H9 (cell line): ENCODE data around the gene PASK. TPM values are rescaled to one million over a fixed set of nuclear protein-coding genes. Genes with fewer than 3 reads are reported as not detected.

Experiments used
- DNase-seq: peaks from one replicate; pipeline ENCODE4 v3.0.0-alpha.2; 2017
- H2AFZ ChIP-seq: one replicate; pipeline ENCODE4 v1.6.1; 2013; ENCODE audit warnings: mild to moderate bottlenecking, low read length, control low read depth, moderate library complexity
- H2AK5ac ChIP-seq: 2 replicates; pipeline ENCODE4 v1.6.1; 2013; ENCODE audit warnings: low read length, control low read depth, mixed read lengths; ENCODE audit not compliant: insufficient read length
- H2BK120ac ChIP-seq: one replicate; pipeline ENCODE4 v1.6.1; 2013; ENCODE audit warnings: low read depth, mild to moderate bottlenecking, low read length, control low read depth, inconsistent platforms; ENCODE audit not compliant: poor library complexity, severe bottlenecking
- H2BK12ac ChIP-seq: 2 replicates; pipeline ENCODE4 v1.6.1; 2013; ENCODE audit warnings: low read length, control low read depth, mixed read lengths, low read depth; ENCODE audit not compliant: insufficient read length
- H2BK15ac ChIP-seq: 2 replicates; pipeline ENCODE4 v1.6.1; 2013; ENCODE audit warnings: low read depth, low read length, control low read depth
- H2BK20ac ChIP-seq: one replicate; pipeline ENCODE4 v1.6.1; 2013; ENCODE audit warnings: low read depth, mild to moderate bottlenecking, low read length, control low read depth, inconsistent platforms; ENCODE audit not compliant: poor library complexity, severe bottlenecking
- H2BK5ac ChIP-seq: 2 replicates; pipeline ENCODE4 v1.6.1; 2013; ENCODE audit warnings: low read length, control low read depth, mixed read lengths; ENCODE audit not compliant: insufficient read length
- H3K14ac ChIP-seq: 2 replicates; pipeline ENCODE4 v1.6.1; 2013; ENCODE audit warnings: low read length, control low read depth; ENCODE audit not compliant: insufficient read depth
- H3K18ac ChIP-seq: 2 replicates; pipeline ENCODE4 v1.6.1; 2013; ENCODE audit warnings: low read depth, mild to moderate bottlenecking, mixed read lengths, low read length, control low read depth; ENCODE audit not compliant: insufficient read length
- H3K23ac ChIP-seq: 2 replicates; pipeline ENCODE4 v1.6.1; 2013; ENCODE audit warnings: low read length, control low read depth, mixed read lengths, low read depth; ENCODE audit not compliant: insufficient read length
- H3K23me2 ChIP-seq: 2 replicates; pipeline ENCODE4 v1.6.1; 2013; ENCODE audit warnings: low read depth, mild to moderate bottlenecking, mixed read lengths, low read length, control low read depth; ENCODE audit not compliant: insufficient read length, poor library complexity, severe bottlenecking
- H3K27ac ChIP-seq: 2 replicates; pipeline ENCODE4 v1.5.1; 2013; ENCODE audit warnings: low read length, control low read depth, mixed read lengths, low read depth; ENCODE audit not compliant: insufficient read length
- H3K27me3 ChIP-seq: 2 replicates; pipeline ENCODE4 v1.6.1; 2013; ENCODE audit warnings: low read length, control low read depth, inconsistent platforms; ENCODE audit not compliant: insufficient read depth
- H3K4ac ChIP-seq: 2 replicates; pipeline ENCODE4 v1.6.1; 2013; ENCODE audit warnings: low read depth, mild to moderate bottlenecking, control low read depth, inconsistent platforms, low read length, moderate library complexity
- H3K4me1 ChIP-seq: 2 replicates; pipeline ENCODE4 v1.6.1; 2013; ENCODE audit warnings: low read length, control low read depth, inconsistent platforms; ENCODE audit not compliant: insufficient read depth
- H3K4me2 ChIP-seq: 2 replicates; pipeline ENCODE4 v1.6.1; 2013; ENCODE audit warnings: low read length, control low read depth, mixed read lengths; ENCODE audit not compliant: insufficient read length, insufficient read depth
- H3K56ac ChIP-seq: 2 replicates; pipeline ENCODE4 v1.6.1; 2013; ENCODE audit warnings: low read depth, mild to moderate bottlenecking, mixed read lengths, low read length, control low read depth; ENCODE audit not compliant: insufficient read length
- H3K79me1 ChIP-seq: 2 replicates; pipeline ENCODE4 v1.6.1; 2013; ENCODE audit warnings: low read depth, mild to moderate bottlenecking, moderate library complexity, low read length, control low read depth, inconsistent platforms; ENCODE audit not compliant: insufficient read depth, poor library complexity, severe bottlenecking
- H3K79me2 ChIP-seq: 2 replicates; pipeline ENCODE4 v1.6.1; 2013; ENCODE audit warnings: low read length, control low read depth, inconsistent platforms; ENCODE audit not compliant: insufficient read depth
- H3K9ac ChIP-seq: 2 replicates; pipeline ENCODE4 v1.6.1; 2013; ENCODE audit warnings: low read length, control low read depth, mixed read lengths; ENCODE audit not compliant: insufficient read length; ENCODE audit errors: extremely low read depth
- H3K9me3 ChIP-seq: one replicate; pipeline ENCODE4 v1.6.1; 2013; ENCODE audit warnings: low read depth, low read length, inconsistent platforms; ENCODE audit not compliant: control insufficient read depth
- H3T11ph ChIP-seq: one replicate; pipeline ENCODE4 v1.6.1; 2013; ENCODE audit warnings: mild to moderate bottlenecking, low read length, control low read depth, inconsistent platforms
- H4K20me1 ChIP-seq: one replicate; pipeline ENCODE4 v1.6.1; 2013; ENCODE audit not compliant: control insufficient read depth, insufficient read length, insufficient read depth
- H4K5ac ChIP-seq: 2 replicates; pipeline ENCODE4 v1.6.1; 2013; ENCODE audit warnings: low read depth, mild to moderate bottlenecking, mixed read lengths, low read length, control low read depth; ENCODE audit not compliant: insufficient read length
- H4K8ac ChIP-seq: replicated peaks from 2 replicates; pipeline ENCODE4 v1.6.1; 2013; ENCODE audit warnings: low read length, control low read depth, mixed read lengths, low read depth; ENCODE audit not compliant: insufficient read length
- H4K91ac ChIP-seq: 2 replicates; pipeline ENCODE4 v1.6.1; 2013; ENCODE audit warnings: low read depth, mild to moderate bottlenecking, moderate library complexity, mixed read lengths, low read length, control low read depth; ENCODE audit not compliant: insufficient read length
- H3K27ac Mint-ChIP-seq, 3 experiments: 2 replicates in 2 of 3; 3 replicates in 1 of 3; pipeline ENCODE4 v1.8.0; 2020 to 2021; ENCODE audit warnings: mixed read lengths in 3 of 3, mild to moderate bottlenecking in 1 of 3, moderate library complexity in 1 of 3
- H3K27me3 Mint-ChIP-seq: 2 replicates; pipeline ENCODE4 v1.8.0; 2021; ENCODE audit warnings: low read depth, mild to moderate bottlenecking, moderate library complexity, mixed read lengths
- H3K36me3 Mint-ChIP-seq, 3 experiments: 2 replicates in 2 of 3; 3 replicates in 1 of 3; pipeline ENCODE4 v1.8.0; 2020 to 2021; ENCODE audit warnings: low read depth in 3 of 3, mixed read lengths in 3 of 3; ENCODE audit not compliant: insufficient read depth in 1 of 3
- H3K4me1 Mint-ChIP-seq, 2 experiments: 2 replicates each; pipeline ENCODE4 v1.8.0; 2020; ENCODE audit warnings: mixed read lengths in 2 of 2
- H3K4me3 Mint-ChIP-seq, 2 experiments: 2 replicates in 1 of 2; 3 replicates in 1 of 2; pipeline ENCODE4 v1.8.0; 2020 to 2021; ENCODE audit warnings: mild to moderate bottlenecking in 2 of 2, mixed read lengths in 2 of 2, moderate library complexity in 1 of 2
- H3K9me3 Mint-ChIP-seq, 2 experiments: 2 replicates in 1 of 2; 3 replicates in 1 of 2; pipeline ENCODE4 v1.8.0; 2020; ENCODE audit warnings: mild to moderate bottlenecking in 2 of 2, mixed read lengths in 2 of 2, moderate library complexity in 1 of 2
- WGBS: extraction: QIAGEN DNeasy Blood & Tissue Kit; methylation state at CpG from one replicate; pipeline ENCODE4 v1.1.7; 2013; ENCODE audit warnings: missing lambda C conversion rate, low lambda C conversion rate, mixed read lengths; ENCODE audit not compliant: insufficient read length; ENCODE audit errors: extremely low coverage; 5-methylcytosine and 5-hydroxymethylcytosine counted together
- total RNA-seq: library from RNA; stranded (reverse); gene quantifications from 2 replicates; pipeline ENCODE4 v1.2.1, GENCODE V29; 2021
- TF ChIP-seq, protein P1 (sequence below): fragments of 200-600 bp; sonication (generic); conservative IDR thresholded peaks from 3 replicates; pipeline ENCODE4 v1.8.0; 2021; ENCODE audit warnings: antibody characterized with exemption, mild to moderate bottlenecking

The PASK gene
- total RNA-seq, 1 experiment from 2014 or later, result 68.0 TPM

DNA sequence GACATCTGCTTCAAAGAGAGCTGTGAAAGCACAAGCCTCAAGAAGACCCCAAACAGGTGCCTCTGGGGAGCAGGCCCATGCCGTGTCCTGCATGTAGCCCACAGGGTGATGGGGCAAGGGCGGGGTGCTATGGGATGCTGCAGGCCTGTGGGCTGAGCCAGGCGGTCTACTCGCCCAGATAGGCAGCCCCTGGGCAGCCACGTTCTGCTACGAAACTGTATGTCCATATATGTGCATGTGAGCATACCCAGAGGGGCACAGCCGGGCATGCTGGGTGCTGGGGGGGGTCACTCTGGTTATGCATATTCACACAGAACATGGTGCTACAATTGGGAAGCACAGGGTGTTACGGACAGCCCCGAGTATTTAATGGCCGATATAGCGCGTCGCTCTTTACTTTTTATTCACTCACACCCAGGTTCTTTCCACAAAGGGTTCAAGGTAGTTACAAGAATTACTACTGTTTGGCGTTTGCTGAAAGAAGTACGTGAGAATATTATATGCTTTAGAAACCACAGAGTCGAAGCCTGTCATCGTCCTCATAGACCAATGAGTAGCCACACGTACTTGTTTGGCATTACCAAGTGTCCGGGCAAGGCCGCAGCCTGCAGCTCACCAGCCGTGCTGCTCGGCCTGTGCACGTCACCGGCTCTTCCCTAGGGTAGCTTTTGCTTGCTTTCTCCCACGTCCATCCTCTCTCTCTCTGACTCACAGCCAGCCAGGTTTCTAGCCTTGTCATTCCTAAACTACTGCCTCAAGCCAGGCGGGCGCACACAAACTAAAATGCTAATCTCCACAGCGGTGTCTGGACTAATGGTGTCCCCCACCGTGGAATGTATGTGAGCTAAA lies 61.6 kb downstream of the PASK start:
- H3K4me2 ChIP-seq, result no peak overlapping the region
- no peak overlapping the region for H2BK5ac ChIP-seq
- WGBS, result no CpG with 5 or more reads among the region's 29 CpGs
- H4K5ac ChIP-seq, result no peak overlapping the region
- H3K4me1 ChIP-seq, result no peaks in the 10 kb centered on the region
- H2BK20ac ChIP-seq, result no peak overlapping the region
- H4K20me1 ChIP-seq, result no peaks in the 10 kb centered on the region
- no peak overlapping the region for H3K18ac ChIP-seq
- no peaks in the 10 kb centered on the region for H3K79me1 ChIP-seq
- H3K23ac ChIP-seq, result no peak overlapping the region
- H2BK120ac ChIP-seq, result no peak overlapping the region
- no peak overlapping the region for H4K91ac ChIP-seq
- no peaks in the 10 kb centered on the region for H3K27me3 ChIP-seq
- no peaks in the 10 kb centered on the region for H3K79me2 ChIP-seq
- no peak overlapping the region for H2BK12ac ChIP-seq
- H2AFZ ChIP-seq, result no peak overlapping the region
- no peak overlapping the region for H2AK5ac ChIP-seq
- TF ChIP-seq, protein P1, sequence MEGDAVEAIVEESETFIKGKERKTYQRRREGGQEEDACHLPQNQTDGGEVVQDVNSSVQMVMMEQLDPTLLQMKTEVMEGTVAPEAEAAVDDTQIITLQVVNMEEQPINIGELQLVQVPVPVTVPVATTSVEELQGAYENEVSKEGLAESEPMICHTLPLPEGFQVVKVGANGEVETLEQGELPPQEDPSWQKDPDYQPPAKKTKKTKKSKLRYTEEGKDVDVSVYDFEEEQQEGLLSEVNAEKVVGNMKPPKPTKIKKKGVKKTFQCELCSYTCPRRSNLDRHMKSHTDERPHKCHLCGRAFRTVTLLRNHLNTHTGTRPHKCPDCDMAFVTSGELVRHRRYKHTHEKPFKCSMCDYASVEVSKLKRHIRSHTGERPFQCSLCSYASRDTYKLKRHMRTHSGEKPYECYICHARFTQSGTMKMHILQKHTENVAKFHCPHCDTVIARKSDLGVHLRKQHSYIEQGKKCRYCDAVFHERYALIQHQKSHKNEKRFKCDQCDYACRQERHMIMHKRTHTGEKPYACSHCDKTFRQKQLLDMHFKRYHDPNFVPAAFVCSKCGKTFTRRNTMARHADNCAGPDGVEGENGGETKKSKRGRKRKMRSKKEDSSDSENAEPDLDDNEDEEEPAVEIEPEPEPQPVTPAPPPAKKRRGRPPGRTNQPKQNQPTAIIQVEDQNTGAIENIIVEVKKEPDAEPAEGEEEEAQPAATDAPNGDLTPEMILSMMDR, result no peak
- Mint-ChIP-seq H3K27me3 (no peaks in the 10 kb centered on the region), H3K9me3 (no peaks in the 10 kb centered on the region), H3K27ac (peak overlapping the region in 1 of 3 experiments; percentile 62; a peak in 1 of 7 replicates), H3K4me1 (no peaks in the 10 kb centered on the region), H3K4me3 (no peak overlapping the region), H3K36me3 (peaks cover 20 to 63% (median 59%) of the 10 kb centered on the region in 3 experiments; a peak in 6 of 7 replicates)
- no peak overlapping the region for H3K9ac ChIP-seq
- H3K9me3 ChIP-seq, result no peaks in the 10 kb centered on the region
- H4K8ac ChIP-seq, result no peak overlapping the region
- H3K23me2 ChIP-seq, result no peaks in the 10 kb centered on the region
- H3T11ph ChIP-seq, result no peak overlapping the region
- H3K27ac ChIP-seq, result no peak overlapping the region
- H3K4ac ChIP-seq, result no peak overlapping the region
- no peak for DNase-seq
- no peak overlapping the region for H3K14ac ChIP-seq
- no peak overlapping the region for H3K56ac ChIP-seq
- H2BK15ac ChIP-seq, result no peak overlapping the region
